SKM-1 (cell line): ENCODE data around the gene ISG15.
"Not testable (repeated sequence)": the region's sequence is repeated elsewhere in the genome, so short reads cannot be mapped to it uniquely, and the experiment has no call there.

Source experiments
- DNase-seq: peaks from one replicate; lab custom pipeline; 2025; ENCODE audit not compliant: unreplicated experiment; lab: John Stamatoyannopoulos, UW

The ISG15 gene

GRCh38 chr1:1043921-1044320, 30.6 kb downstream of the ISG15 start:
- DNase-seq: no peak

- no peak for DNase-seq
Observed at GRCh38 chr1:1044455-1045078, 31.3 kb downstream of the ISG15 start.

GRCh38 chr1:1045129-1045528, 31.8 kb downstream of the ISG15 start:
- DNase-seq: no peak

- DNase-seq: no peak
Observed at GRCh38 chr1:1046243-1046642, 32.9 kb downstream of the ISG15 start.

GRCh38 chr1:1046767-1047166, 33.5 kb downstream of the ISG15 start:
- no peak for DNase-seq

GRCh38 chr1:1047407-1047806, 34.1 kb downstream of the ISG15 start:
- no peak for DNase-seq

GRCh38 chr1:1047963-1048362, 34.7 kb downstream of the ISG15 start:
- DNase-seq: no peak

GRCh38 chr1:1048765-1049164, 35.5 kb downstream of the ISG15 start:
- DNase-seq: no peak

- DNase-seq: no peak
Observed at GRCh38 chr1:1049318-1050165, 36.2 kb downstream of the ISG15 start.

GRCh38 chr1:1050577-1051052, 37.3 kb downstream of the ISG15 start:
- no peak for DNase-seq

- DNase-seq: no peak
Observed at GRCh38 chr1:1051127-1051810, 38.0 kb downstream of the ISG15 start.

GRCh38 chr1:1052003-1052840, 38.9 kb downstream of the ISG15 start:
- no peak for DNase-seq

GRCh38 chr1:1053022-1053421, 39.7 kb downstream of the ISG15 start:
- DNase-seq: no peak

GRCh38 chr1:1053682-1054081, 40.4 kb downstream of the ISG15 start:
- DNase-seq: no peak

GRCh38 chr1:1054099-1054700, 40.9 kb downstream of the ISG15 start:
- no peak for DNase-seq

GRCh38 chr1:1054971-1055370, 41.7 kb downstream of the ISG15 start:
- no peak for DNase-seq

- DNase-seq: no peak
Observed at GRCh38 chr1:1055841-1056736, 42.8 kb downstream of the ISG15 start.

GRCh38 chr1:1057769-1058087, 44.4 kb downstream of the ISG15 start:
- DNase-seq: not testable (repeated sequence)

- DNase-seq: no peak
Observed at GRCh38 chr1:1058088-1058905, 45.0 kb downstream of the ISG15 start.
